Stomach (tissue), 9 donors: ENCODE data around the gene COL4A2. TPM values are rescaled to one million over a fixed set of nuclear protein-coding genes. Genes with fewer than 3 reads are reported as not detected.

Source experiments
- DNase-seq, 2 donors: peaks; one replicate each; pipeline versions ENCODE4 v3.0.0 to v3.0.0-alpha.2; 2013 to 2019
- H3K27ac ChIP-seq, 5 donors: fragments of 200-600 bp in 4 of 5; sonication (generic) in 4 of 5; one replicate each; pipeline ENCODE4 v1.5.1; 2013 to 2019; ENCODE audit warnings: mild to moderate bottlenecking in 1 of 5, moderate library complexity in 1 of 5
- H3K27me3 ChIP-seq, 3 donors: fragments of 200-600 bp; sonication (generic); one replicate each; pipeline ENCODE4 v1.5.1; 2017 to 2019; ENCODE audit warnings: mixed run types in 1 of 3
- H3K36me3 ChIP-seq, 4 donors: fragments of 200-600 bp; sonication (generic); 1 replicate in 3 of 4; 2 replicates in 1 of 4; pipeline ENCODE4 v1.5.1; 2016 to 2019
- H3K4me1 ChIP-seq, 4 donors: fragments of 200-600 bp; sonication (generic); one replicate each; pipeline ENCODE4 v1.5.1; 2016 to 2019
- H3K4me3 ChIP-seq, 4 donors: fragments of 200-600 bp; sonication (generic) in 3 of 4; one replicate each; pipeline ENCODE4 v1.5.1; 2016 to 2019; ENCODE audit warnings: mild to moderate bottlenecking in 1 of 4
- H3K9me3 ChIP-seq, 4 donors: fragments of 200-600 bp; sonication (generic); one replicate each; pipeline ENCODE4 v1.5.1; 2016 to 2019
- EP300 ChIP-seq: sonication (generic); formaldehyde crosslinking; IDR thresholded peaks from one replicate; pipeline ENCODE4 v1.6.1; 2017; ENCODE audit warnings: antibody characterized with exemption
- POLR2A ChIP-seq, 4 donors: fragments of 450-650 bp; IDR thresholded peaks; one replicate each; pipeline ENCODE4 v1.6.1; 2016; ENCODE audit warnings: antibody characterized with exemption in 4 of 4, control low read depth in 2 of 4, mild to moderate bottlenecking in 1 of 4, moderate library complexity in 1 of 4
- POLR2AphosphoS5 ChIP-seq, 3 donors: sonication (generic); formaldehyde crosslinking; IDR thresholded peaks; one replicate each; pipeline ENCODE4 v1.6.1; 2016; ENCODE audit warnings: antibody characterized with exemption in 3 of 3
- WGBS, 5 donors: extraction: QIAGEN DNeasy Blood & Tissue Kit in 3 of 5; methylation state at CpG; one replicate each; pipeline versions ENCODE4 v1.1.5 to v1.1.7; 2013 to 2018; 5-methylcytosine and 5-hydroxymethylcytosine counted together
- intact Hi-C: fragments of 100-400 bp; cut with DNase I; formaldehyde crosslinking; loops from one replicate; pipeline ENCODE4 v1.15.1; 2023; ENCODE audit warnings: low total_unique reads
- polyA plus RNA-seq, 3 donors: library from polyadenylated mRNA; stranded (reverse); fragments of 200-250 nt; gene quantifications; one replicate each; pipeline ENCODE4 v1.2.3, GENCODE V29; 2013
- total RNA-seq, 5 donors: library from RNA; depleted of rRNA; stranded (reverse); fragments of >200 nt; gene quantifications; one replicate each; pipeline versions ENCODE4 v1.1.0 to v1.2.3, GENCODE V29; 2014 to 2016
- TF ChIP-seq, protein P1 (sequence below), 7 experiments: fragments of 450-650 bp in 4 of 7; fragments of 200-600 bp in 3 of 7; sonication (generic) in 3 of 7; IDR thresholded peaks; one replicate each; pipeline ENCODE4 v1.5.1; 2016 to 2019; ENCODE audit warnings: antibody characterized with exemption in 7 of 7, control low read depth in 2 of 7, mild to moderate bottlenecking in 1 of 7
- donor health status: healthy with polysubstance abuse.
- donor health status: Bipolar disorder and iron deficiency.
- donor health status: healthy.

Gene COL4A2
- total and polyA plus RNA-seq, 8 donors: 24.0 to 531 (median 214) TPM

GRCh38 chr13:110283736-110284517 lies 23.2 kb upstream of the COL4A2 start:
- Histone ChIP-seq H3K27me3 (no peaks in the 10 kb centered on the region), H3K4me1 (peaks cover 7 to 86% (median 33%) of the 10 kb centered on the region in 4 donors), H3K27ac (peak overlapping the region in 3 of 5 donors; percentile 34 to 76 (median 36)), H3K36me3 (peaks cover 0 to 1% (median 0%) of the 10 kb centered on the region in 4 donors), H3K4me3 (no peak overlapping the region), H3K9me3 (no peaks in the 10 kb centered on the region)
- no peak for DNase-seq
- TF ChIP-seq POLR2A (IDR thresholded peaks at IDR 0.05) (no peak), POLR2AphosphoS5 (IDR thresholded peaks at IDR 0.05) (no peak), EP300 (no peak)
- TF ChIP-seq, protein P1, sequence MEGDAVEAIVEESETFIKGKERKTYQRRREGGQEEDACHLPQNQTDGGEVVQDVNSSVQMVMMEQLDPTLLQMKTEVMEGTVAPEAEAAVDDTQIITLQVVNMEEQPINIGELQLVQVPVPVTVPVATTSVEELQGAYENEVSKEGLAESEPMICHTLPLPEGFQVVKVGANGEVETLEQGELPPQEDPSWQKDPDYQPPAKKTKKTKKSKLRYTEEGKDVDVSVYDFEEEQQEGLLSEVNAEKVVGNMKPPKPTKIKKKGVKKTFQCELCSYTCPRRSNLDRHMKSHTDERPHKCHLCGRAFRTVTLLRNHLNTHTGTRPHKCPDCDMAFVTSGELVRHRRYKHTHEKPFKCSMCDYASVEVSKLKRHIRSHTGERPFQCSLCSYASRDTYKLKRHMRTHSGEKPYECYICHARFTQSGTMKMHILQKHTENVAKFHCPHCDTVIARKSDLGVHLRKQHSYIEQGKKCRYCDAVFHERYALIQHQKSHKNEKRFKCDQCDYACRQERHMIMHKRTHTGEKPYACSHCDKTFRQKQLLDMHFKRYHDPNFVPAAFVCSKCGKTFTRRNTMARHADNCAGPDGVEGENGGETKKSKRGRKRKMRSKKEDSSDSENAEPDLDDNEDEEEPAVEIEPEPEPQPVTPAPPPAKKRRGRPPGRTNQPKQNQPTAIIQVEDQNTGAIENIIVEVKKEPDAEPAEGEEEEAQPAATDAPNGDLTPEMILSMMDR (IDR thresholded peaks at IDR 0.05): no peak
- 54 to 76% (median 69%) methylated on average over 3 to 7 of the region's 7 CpGs for WGBS, 5 donors
- intact Hi-C loops: no loop called here

DNA sequence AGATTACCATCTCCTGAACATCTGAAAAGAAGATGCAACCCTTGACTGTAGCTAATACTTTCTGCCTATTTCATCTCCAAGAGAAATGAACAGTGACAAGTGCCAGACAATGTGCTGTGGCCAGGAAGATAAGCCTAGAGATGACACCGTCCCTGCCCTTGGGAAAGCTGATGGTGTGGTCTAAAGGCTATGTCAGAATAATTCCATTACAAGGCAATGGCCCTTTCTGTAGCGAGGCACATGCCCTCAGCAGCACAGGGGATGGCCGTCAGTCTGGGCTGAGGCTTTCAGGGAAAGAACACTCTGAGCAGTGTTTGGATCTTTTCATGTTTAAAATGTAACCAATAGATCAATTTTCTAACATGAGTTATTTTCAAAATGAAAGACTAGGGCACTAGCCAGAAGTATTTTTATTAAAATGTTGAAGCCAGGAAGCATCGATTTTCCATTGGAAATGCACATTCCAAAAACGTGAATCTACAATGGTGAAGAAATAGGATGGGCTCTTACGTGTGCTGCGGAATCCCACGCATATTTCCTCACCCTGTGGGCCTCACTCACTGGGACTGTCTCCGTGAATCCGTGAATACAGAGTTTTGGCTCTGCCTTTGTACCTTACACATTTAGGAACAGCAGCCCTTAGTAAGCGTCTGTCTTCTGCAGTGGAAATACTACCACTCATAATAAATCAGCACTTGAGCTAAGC lies 22.2 kb upstream of the COL4A2 start:
- WGBS, 5 donors: 76 to 90% (median 86%) methylated on average over 11 of the region's 11 CpGs
- peaks cover 0 to 5% (median 0%) of the 10 kb centered on the region in 4 donors for H3K36me3 ChIP-seq
- H3K4me3 ChIP-seq: no peak overlapping the region
- no peaks in the 10 kb centered on the region for H3K9me3 ChIP-seq
- TF ChIP-seq POLR2AphosphoS5 (IDR thresholded peaks at IDR 0.05) (no peak), POLR2A (IDR thresholded peaks at IDR 0.05) (no peak), EP300 (no peak)
- TF ChIP-seq, protein P1 (IDR thresholded peaks at IDR 0.05): no peak
- no peaks in the 10 kb centered on the region for H3K27me3 ChIP-seq
- H3K4me1 ChIP-seq: peaks cover 7 to 83% (median 29%) of the 10 kb centered on the region in 4 donors
- DNase-seq: no peak
- intact Hi-C loops: no loop called here
- H3K27ac ChIP-seq: peak overlapping the region in 3 of 5 donors; percentile 34 to 76 (median 36)

DNA sequence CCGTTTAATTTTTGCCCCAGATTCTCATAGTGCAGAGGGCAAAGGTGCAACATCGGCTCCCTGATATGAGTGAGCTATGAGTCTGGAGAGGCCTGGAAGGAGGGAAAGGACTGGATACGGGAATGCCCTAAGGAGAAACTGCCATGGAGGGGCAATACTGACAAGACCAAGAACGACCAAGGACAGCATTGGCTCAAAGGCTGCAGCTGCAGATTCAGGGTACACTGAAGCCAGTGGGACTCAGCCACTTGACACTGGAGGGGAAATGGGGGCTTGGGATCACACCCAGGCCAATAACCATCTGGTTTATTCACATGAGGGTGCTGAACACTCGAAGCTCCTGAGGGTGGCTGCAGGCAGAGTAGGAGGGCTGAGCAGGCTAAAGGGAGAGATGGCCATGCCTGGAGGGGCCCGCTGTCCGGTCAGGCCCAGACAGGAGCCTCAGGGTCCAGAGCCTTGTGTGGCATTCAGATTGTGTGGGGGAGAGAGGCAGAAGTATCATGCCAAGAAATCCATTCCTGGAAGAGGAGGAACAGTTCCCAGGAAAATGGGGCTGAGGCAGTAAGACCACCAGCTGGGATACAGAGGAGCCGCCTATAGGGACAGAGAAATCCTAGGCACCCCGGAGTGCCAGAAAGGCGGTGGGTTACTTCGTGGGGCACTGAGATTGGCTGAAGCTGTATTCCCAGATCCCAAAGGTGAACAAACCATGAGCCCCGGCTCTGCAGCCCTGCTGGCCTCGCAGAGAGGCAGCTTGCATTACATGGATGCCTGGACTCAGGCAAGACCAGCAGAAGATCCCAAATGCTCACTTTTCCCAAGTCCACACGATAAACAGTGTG lies 20.9 kb upstream of the COL4A2 start:
- no peak for TF ChIP-seq POLR2AphosphoS5 (IDR thresholded peaks at IDR 0.05)
- TF ChIP-seq, protein P1 (IDR thresholded peaks at IDR 0.05): no peak
- no peak for TF ChIP-seq EP300
- TF ChIP-seq POLR2A (IDR thresholded peaks at IDR 0.05): no peak
- peaks cover 7 to 75% (median 27%) of the 10 kb centered on the region in 4 donors for H3K4me1 ChIP-seq
- intact Hi-C loops: no loop called here
- H3K27me3 ChIP-seq: no peaks in the 10 kb centered on the region
- H3K9me3 ChIP-seq: no peaks in the 10 kb centered on the region
- 63 to 79% (median 74%) methylated on average over 14 of the region's 14 CpGs for WGBS, 5 donors
- DNase-seq: no peak
- H3K27ac ChIP-seq: peak overlapping the region in 4 of 5 donors; percentile 46 to 76 (median 48)
- no peak overlapping the region for H3K4me3 ChIP-seq
- H3K36me3 ChIP-seq: peaks cover 0 to 5% (median 0%) of the 10 kb centered on the region in 4 donors
